Head of caudate nucleus (tissue), 42 donors: ENCODE results near the gene CARD16.

Experiments
- DNase-seq, 42 donors: peaks; one replicate each; pipeline versions ENCODE4 v3.0.0 to v3.0.0-alpha.2; 2020 to 2021; ENCODE audit warnings: mixed read lengths in 7 of 42
- intact Hi-C: fragments of 100-400 bp; cut with DNase I; formaldehyde crosslinking; loops from one replicate; pipeline ENCODE4 v1.15.0; 2022

Gene CARD16

DNA sequence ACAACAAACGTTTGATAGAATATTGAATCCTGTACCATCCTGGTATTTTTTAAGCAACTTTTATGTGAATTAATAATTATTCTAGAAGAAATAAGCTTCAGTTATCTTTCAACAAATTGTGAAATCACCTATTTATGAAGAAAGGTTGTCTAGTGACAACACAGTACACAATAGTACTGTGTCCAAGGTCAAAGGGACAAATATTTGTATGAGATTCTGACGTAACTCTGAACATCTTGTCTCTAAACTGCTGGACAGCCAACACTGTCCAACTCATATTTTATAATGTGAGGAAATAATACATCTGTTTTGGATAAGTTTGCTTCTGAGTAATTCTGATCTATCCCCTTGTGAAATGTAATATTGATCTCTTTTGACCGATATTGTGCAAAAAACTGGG, 41.1 kb downstream of the CARD16 start:
- intact Hi-C loops = no loop called here
- no peak for DNase-seq

DNA sequence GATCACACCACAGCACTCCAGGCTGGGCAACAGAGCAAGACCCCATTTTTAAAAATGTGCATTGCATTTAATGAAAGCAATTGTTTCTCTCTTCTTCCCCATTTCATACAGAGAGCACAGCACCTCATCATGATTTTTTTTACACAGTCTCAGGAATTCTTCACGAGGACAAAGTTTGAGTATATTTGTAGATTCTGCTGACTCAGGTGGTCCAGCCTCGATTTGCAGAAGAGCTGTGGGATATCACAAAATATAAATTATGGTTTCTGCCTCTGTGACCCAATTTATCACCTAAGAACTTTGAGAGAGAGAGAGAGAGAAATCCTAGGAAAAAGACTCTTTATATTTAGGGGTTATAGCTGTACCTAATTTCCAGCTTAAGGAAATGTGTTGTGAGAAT, 42.0 kb downstream of the CARD16 start:
- intact Hi-C loops = no loop called here
- no peak for DNase-seq

DNA sequence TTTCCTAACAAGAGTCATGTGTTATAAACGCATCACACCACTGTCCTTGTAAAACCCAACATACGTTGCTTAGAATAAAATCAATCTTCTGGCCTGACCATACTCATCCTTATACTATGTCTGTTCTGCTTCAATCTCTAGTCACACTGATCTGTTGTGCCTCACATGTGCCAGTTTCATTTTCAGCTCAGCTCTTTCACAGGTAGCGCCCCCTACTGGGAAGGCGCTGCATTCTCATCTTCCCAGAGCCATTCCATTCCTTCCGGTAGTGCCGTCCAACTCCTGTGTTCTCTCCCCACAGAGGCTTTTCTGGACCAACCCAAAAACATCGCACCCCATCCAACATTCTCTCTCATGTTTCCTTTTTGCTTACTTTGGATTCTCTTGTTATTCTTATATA, 44.3 kb downstream of the CARD16 start:
- DNase-seq = peak in 16 of 42 donors; percentile 1 to 66 (median 23)
- intact Hi-C loops = no loop called here

DNA sequence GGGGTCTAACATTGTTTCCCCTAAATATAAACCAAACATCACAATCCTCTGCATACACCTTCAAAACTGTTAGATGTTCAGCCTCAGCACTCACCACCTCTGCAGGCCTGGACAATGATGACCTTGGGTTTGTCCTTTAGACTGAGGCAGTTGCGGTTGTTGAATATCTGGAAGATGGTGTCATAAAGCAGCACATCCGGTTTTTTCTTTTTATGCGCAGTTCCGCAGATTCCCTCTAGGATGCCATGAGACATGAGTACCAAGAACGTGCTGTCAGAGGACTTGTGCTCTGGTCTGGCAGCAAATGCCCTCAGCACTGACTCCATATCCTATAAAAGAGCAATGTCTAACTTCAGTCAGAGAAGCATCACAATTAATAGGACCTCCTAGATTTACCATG, 45.0 kb downstream of the CARD16 start:
- no peak for DNase-seq
- intact Hi-C loops = no loop called here

GRCh38 chr11:104999721-105000120, 45.4 kb downstream of the CARD16 start:
- intact Hi-C loops = no loop called here
- no peak for DNase-seq

DNA sequence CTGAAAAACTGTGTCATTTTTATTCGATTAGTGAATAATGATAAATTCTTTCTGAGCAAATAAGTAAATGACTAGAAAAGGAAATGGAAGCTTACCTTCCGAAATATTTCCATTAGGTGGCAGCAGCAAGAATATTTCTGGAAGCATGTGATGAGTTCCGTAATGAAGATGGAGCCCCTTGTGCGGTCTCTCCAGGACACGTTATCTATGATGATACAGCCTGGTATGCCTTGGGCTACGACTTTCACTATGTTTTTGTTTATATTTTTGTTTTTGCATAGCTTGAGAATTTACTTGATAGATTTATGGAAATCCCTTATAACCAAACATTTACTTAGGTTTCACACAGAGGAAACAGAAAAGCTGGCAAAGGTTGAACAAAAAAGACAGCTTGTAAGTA, 47.8 kb downstream of the CARD16 start:
- DNase-seq = no peak
- intact Hi-C loops = no loop called here

DNA sequence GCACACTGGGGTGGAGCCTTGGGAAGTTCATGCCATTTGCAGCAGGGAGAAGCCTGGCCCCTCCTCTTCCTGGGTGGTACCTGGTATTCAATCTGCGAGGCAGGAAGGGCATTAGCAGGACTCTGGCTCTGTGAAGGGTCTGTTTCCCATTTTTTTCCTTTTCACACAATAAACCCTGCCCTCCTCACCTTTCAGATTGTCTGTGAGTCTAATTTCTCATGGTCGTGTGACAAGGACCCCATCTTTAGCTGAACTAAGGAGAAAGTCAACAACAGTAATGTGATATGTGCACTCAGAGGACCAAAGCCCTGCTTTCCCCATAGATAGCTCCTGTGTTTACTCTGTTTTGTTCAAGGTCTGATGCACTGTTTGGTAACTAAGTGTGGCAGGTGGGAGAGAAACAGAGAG, 50.1 kb downstream of the CARD16 start:
- DNase-seq = no peak
- intact Hi-C loops = no loop called here

DNA sequence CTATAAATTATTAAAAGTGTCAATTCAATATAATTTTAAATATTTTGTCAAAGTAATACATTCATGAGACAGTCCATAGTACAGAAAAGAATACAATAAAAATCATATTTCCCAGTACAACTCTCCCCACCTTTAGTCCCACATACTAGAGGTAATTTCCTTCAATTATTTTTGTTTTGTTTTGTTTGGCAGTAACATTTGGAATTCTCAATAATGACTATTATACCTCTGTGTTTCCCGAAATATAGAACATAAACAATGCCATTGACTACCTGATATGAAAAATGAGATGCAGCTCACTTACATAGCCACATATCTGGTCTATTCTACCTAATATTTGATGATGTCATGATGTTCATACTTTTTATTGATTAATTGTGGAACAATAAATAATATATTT, 52.4 kb downstream of the CARD16 start:
- intact Hi-C loops = no loop called here
- no peak for DNase-seq

GRCh38 chr11:104991994-104992393, 53.1 kb downstream of the CARD16 start:
- DNase-seq = no peak
- intact Hi-C loops = no loop called here
